CD4-positive, alpha-beta T cell treated with Interleukin-6 at 100 ng/mL for 8 hours (primary cell): ENCODE data around the gene EXOC7.
"Not testable (repeated sequence)": the region's sequence is repeated elsewhere in the genome, so short reads cannot be mapped to it uniquely, and the experiment has no call there.

ENCODE experiments used
- DNase-seq: peaks from one replicate; pipeline ENCODE4 v3.0.0-alpha.2; 2020; ENCODE audit warnings: mixed read lengths, low spot score

EXOC7 gene

DNA sequence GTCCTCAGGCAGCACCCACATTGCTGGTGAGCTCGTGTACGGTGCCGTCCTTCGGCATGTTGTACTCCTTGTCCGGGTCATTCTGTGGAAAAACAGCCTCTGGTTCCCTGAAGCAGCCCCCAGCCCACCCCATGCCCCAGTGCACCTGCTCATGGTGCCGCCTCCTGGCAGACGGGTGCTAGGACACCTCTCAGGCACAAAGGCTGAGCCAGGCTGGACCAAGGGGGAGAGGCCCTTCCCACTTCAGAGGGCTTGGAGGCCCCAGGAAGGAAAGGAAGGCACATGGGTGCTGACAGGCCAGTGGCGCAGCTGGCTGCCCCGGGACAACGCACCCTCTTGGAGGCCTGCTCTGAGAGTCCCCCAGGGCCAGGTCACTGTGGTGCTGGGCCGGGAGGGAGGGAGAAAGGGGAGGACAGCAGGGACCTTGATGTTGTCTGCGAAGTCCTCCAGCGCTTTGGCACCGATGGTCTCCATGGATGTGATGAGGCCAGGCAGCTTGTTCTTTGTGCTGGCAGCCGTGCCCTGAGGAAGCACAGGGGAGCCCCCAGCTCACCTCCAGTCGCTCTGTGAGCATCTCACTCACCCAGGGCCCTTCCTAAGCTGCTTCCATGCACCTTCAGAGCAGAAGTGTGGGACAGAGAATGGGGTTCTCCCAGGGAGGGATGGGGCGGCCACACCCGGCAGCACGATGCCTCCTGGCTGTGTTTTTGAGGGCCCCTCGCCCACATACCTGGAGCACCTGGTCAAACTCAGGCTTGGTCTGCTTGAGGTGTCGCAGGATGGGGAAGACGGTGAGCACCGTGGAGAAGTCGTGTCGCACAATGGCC lies 15.3 kb downstream of the EXOC7 start:
- DNase-seq = no peak

DNA sequence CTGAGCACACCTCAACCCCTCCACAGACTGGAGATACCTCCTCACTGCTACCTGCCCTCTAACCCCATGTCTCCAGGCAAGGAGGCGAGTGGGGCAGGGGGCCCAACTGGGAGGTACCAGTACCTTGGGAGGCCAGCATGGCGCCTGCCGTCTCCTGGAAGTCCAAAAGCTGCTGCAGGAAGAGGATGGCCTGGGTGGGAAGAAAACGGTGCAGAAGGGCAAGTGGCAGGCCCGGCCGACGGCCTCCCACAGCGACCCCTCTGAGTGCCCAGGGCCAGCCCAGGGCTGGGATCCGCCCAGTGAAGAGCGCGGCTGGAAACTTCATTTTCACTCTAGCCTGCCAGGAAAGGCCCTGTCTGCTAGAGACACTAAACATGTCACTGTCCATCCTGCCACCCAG lies 16.1 kb downstream of the EXOC7 start:
- DNase-seq = no peak

DNA sequence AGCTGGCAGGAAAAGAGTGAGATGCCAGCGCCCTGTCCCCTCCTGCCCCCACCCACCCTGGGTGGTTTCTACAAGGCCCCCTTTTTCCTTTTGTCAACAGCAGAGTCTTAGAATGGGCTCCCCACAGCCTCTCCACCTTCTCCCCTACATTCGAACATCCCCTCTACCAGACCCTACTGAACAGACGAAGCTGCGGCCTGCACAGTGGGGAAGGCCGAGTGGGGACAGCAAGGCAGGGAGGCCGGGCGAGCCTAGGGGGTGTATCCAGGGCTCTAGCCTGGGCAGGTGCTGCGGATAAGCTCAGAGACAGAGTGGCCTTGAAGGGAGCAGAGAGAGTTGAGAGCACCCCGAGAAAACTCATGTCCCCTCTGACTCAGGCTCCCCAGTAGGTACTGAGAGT lies 17.2 kb downstream of the EXOC7 start:
- no peak for DNase-seq

DNA sequence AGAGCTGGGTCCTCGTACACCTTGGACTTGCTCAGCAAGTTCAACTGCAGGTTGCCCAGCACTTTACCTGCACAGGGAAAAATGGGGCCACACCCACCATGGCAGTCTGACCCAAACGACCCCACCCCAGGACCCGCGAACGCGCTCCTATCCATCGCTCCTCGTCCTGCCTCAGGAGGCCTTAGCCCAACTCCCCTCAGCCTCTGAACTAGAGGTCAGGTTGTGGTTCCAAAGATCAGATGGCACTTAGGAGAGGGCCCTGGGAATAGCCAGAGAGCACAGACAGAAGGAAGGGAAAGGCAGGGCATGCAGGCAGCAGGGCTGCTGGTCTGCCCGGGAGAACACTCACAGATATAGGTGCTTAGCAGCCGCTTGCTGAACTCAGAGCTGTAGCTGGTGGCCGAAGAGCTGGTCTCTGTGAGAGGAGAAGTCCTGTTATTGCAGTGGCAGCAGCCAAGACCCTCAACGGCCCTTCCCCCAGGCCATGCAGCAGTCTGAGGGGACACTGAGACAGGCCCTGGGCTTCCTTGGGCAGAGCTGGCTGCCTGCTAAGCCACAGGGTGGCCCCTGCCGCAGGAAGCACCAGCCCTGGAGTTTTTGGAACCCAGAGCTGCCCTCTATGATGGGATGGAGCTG lies 17.7 kb downstream of the EXOC7 start:
- no peak for DNase-seq

DNA sequence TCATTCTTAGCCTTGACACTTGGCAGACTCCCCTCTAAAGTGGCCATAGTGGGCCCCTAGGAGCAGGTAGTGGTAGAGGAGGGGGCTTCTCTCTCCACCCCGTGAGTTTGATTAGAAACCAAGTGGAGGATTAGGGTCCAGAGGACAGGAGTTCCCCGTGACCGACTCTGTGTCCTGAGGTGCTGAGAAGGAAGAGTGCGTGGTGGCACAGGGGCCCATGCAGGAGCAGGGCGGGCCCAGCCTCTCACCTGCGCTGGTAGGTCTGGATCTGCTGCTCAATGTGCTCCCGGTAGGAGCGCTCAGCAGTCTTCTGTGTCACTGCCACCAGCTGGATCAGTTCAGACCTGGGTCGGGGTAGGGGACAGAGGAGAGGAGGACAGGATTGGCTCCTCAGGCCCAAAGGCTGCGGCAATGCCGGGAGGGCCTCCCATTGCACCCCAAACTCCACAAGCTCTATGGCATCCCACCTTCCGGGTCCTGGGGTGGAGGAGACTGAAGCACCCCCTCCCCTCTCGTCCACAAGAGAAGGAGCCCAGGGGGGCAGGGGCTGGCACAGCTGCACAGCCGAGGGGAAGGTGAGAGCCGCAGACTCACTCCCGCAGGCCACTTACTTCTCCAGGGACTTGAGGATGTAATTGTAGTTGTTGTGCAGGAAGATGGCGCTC lies 18.4 kb downstream of the EXOC7 start:
- no peak for DNase-seq

DNA sequence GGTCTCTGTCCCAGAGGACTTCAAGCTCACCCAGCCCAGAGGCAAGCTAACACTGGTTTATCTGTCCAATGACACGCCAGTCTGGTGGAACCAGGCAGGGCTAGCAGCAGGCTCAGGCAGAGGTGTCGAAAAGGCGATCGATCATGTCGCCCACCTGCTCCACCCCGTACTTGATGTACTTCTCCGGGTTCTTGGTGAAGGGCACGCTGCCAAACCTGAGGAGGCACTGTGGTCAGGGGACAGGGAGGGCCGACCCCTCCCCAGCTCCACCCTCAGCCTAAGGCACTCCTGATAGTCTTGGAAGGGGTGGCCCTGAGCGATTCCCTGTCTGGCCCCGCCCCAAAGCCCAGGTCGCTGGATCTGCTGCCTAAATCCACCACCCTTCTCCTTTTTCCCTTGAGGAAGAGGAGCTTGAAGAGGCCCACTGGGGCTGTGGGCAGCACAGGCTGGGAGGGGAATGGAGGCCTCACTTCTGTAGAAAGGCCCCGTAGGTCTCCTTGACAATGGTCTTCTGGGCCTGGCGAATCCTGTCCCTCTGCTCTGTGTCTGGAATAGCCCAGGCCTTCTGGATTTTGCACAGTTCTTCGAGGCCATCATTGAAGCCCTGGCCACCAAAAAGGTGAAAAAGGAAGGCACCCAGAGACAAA lies 19.9 kb downstream of the EXOC7 start:
- no peak for DNase-seq

DNA sequence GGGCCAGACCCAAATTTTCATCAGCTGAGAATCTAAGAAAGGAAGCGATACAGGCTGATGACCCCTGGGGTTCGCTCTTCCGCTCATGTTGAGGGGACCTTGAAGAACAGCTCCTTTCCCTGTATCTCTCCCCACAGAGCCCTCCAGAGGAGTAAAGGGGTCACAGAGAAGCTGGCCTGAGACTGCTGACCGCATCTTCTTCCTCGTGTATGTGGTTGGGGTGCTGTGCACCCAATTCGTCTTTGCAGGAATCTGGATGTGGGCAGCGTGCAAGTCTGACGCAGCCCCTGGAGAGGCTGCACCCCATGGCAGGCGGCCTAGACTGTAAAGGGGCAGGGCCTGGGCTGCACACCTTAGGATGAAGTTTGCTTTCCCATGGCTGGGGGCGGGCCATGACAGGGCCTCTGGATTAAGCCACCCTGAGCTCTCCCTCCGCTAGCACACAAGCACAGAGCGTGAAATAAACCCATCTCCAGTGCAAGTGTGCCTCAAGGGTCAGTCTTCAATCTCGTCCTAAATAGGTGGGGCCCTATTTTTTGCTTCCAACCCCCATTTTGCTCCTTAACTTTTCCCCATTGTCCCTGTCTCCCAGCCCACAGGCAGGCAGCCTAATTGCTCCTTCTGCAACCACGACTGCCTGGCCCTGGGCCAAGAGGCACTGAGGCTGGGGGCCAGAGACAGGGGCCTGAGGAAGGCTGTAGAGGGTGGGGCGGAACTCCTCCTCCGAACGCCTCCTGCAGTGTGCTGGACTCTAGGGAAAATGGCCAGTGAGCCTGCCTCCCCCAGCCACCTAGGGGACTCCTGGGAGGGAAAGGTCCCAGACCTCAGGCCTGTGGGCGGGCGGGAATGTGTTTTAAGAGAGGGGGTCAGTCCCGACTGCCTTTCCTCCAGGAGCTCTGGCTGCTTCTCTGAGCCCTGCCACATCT lies 21.0 kb downstream of the EXOC7 start:
- DNase-seq = no peak

DNA sequence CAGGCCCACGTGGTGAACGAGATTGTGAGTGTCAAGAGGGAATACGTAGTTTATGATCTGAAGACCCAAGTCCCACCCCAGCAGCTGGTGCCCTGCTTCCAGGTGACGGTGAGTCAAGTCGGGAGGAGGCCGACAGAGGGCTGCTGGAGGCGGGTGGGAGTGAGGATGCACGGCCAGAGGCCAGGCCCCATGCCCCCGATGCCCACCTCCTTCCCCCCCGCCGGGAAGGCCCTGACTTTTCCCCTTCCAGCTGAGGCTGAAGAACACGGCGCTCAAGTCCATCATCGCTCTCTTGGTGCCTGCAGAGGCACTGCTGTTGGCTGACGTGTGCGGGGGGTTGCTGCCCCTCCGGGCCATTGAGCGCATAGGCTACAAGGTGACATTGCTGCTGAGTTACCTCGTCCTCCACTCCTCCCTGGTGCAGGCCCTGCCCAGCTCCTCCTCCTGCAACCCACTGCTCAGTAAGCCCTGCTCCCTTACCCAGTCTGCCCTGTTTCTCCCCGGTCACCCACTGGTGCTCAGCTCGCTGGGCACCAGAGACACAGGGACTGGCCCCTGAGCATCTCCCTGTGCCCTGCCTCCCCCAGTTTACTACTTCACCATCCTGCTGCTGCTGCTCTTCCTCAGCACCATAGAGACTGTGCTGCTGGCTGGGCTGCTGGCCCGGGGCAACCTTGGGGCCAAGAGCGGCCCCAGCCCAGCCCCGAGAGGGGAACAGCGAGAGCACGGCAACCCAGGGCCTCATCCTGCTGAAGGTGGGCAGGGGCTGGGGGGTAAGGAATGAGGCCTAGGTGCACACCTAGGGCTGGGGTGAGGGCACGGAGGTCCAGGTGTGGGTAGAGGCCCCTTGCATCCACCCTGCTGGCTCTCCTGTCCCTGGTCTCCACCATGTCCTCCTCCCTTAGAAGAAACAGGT lies 22.0 kb downstream of the EXOC7 start:
- DNase-seq = no peak

DNA sequence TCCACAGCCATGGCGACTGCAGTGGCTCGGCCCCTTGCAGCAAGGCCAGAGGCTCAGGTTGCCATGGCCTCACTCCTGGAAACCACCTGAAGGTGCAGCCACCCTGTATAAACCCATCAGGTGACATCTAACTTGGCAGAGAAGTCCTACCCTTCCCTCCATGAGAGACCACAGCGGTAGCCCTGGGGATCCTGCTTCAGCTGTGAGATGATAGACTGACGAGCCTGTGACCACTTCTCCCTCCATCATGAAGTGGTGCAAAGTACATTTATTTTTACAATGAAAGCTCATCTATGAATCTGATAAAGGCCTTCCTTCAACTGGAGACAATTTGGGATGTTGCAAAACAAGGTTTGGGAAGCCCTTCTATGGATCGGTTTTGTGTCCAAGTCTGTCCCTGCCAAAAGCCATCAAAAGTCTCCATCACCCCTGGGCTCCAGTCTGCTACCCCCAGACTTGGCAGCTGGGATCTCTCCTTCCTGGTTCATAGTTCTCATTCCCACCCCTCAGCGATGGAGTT lies 22.8 kb downstream of the EXOC7 start:
- no peak for DNase-seq

DNA sequence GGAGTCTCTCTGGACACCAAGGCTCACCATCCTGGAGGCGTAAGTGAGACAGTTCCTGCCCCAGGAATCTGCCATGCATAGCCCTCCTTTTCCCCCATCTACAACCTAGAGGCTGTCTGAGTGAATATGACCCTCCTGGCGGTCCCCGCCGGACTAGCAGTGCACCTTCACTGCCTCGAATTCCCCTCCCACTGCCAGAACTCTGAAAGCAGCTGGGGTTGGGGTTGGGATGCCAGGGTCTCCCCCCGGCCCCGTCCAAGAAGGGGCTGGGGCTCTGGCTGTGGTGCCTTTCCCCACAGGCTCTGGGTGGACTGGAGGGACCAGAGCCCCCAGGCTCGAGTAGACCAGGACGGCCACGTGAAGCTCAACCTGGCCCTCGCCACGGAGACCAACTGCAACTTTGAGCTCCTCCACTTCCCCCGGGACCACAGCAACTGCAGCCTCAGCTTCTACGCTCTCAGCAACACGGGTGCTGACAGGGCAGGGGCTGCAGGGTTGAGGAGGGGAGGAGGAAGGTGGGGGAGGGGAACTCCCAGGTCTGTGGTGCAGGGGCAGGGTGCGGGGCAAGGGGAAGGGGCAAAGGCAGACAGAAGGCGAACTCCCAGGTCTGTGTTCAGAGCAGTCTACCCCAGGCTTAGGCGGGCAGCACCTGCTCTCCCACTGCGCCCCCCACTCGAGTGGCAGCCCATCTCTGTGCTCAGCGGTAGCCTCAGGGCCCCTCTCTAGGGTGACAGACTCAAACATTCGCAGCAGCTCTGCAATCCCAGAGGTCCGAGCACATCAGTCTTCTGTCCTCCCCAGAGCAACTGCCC lies 23.4 kb downstream of the EXOC7 start:
- DNase-seq = no peak

DNA sequence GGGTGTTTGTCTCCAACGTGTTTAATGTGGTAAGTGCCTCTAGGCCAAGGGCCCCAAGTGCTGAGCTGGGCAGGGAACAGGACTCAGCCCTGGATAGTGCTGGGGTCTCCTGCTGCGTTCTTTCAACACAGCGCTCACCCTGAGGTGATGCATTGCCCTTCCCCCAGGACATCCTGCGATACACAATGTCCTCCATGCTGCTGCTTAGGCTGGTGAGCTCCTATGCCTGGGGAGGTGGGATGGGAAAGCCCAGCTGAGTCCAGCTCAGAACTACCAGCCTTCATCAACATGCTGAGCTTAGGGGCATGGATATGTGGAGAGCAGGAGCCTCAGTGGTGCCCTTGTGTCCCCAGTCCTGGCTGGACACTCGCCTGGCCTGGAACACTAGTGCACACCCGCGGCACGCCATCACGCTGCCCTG lies 24.0 kb downstream of the EXOC7 start:
- DNase-seq = no peak

DNA sequence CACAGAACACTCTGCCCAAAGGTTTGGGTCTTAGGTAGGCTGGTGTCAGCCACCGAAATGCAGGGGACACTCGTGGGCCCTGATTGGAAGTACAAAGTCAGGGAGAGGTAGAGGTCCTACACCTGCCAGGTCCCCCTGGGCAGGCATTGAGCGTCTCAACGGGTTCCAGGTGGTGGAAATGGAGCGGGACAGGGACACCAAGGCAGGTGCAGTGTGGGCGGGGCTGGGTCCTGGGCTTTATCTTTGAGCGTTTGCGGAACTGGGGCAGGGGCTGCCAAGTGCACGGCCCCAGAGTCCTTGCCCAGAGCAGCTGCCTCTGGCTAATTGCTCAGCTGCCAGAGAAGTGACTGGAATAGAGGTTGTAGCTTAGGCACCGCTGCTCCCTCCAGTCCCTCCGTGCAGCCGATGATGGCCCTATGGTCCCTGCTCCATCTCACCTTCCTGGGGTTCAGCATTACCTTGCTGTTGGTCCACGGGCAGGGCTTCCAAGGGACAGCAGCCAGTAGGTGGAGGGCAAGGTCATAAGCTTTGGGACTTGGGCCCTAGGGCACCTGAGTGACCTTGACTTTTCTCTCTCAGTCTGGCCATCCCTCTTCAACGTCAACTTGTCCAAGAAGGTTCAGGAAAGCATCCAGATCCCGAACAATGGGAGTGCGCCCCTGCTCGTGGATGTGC lies 24.6 kb downstream of the EXOC7 start, which contains the start of gene ZACN:
Gene ZACN, plus strand, starts transcription at position 323 of the 675 bp plus-strand sequence. Its CDS starts 83 bp downstream, at position 406.
- no peak for DNase-seq

DNA sequence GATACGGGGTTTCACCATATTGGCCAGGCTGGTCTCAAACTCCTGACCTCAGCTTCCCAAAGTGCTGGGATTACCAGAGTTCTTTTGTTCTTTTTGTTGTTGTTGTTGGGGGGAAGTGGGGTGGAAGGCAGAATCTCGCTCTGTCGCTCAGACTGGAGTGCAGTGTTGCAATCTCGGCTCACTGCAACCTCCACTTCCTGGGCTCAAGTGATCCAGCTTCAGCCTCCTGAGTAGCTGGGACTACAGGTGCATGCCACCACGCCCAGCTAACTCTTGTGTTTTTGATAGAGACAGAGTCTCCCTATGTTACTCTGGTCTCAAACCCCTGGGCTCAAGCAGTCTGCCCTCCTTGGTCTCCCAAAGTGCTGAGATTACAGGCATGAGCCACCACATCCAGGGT lies 25.2 kb downstream of the EXOC7 start:
- not testable (repeated sequence) for DNase-seq

DNA sequence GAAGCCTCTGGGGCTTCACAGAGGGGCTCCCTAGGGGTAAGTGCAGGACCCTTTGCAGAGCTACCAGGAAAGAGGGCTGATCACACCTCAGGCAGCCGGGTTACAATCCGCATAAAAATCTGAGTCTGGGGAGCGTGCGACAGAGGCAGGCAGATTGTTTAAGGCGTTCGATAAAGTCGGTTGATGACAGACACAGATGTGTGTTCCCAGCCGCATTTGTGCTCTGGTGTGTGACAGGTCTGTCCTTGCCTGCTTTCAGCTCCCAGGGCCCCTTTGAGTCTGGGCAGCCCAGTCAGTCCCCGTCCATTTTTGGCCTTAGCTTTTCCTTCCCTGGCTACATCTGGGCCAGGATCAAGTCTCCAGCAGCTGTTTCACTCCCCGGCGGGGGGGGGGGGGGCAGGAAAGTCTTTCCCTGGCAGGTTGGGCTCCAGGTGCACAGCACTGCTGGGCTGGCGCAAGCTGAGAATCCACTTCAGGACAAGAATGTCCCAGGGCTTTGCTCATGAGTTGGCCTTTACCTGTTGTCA lies 25.9 kb downstream of the EXOC7 start:
- no peak for DNase-seq

DNA sequence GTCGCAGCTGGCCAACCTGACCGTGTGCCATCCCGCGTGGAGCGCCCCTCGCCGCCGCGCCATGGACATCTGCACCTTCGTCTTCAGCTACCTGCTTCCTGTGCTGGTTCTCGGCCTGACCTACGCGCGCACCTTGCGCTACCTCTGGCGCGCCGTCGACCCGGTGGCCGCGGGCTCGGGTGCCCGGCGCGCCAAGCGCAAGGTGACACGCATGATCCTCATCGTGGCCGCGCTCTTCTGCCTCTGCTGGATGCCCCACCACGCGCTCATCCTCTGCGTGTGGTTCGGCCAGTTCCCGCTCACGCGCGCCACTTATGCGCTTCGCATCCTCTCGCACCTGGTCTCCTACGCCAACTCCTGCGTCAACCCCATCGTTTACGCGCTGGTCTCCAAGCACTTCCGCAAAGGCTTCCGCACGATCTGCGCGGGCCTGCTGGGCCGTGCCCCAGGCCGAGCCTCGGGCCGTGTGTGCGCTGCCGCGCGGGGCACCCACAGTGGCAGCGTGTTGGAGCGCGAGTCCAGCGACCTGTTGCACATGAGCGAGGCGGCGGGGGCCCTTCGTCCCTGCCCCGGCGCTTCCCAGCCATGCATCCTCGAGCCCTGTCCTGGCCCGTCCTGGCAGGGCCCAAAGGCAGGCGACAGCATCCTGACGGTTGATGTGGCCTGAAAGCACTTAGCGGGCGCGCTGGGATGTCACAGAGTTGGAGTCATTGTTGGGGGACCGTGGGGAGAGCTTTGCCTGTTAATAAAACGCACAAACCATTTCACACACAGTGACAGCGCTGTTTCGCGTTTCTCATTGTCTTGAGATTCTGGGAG lies 26.6 kb downstream of the EXOC7 start:
- no peak for DNase-seq

DNA sequence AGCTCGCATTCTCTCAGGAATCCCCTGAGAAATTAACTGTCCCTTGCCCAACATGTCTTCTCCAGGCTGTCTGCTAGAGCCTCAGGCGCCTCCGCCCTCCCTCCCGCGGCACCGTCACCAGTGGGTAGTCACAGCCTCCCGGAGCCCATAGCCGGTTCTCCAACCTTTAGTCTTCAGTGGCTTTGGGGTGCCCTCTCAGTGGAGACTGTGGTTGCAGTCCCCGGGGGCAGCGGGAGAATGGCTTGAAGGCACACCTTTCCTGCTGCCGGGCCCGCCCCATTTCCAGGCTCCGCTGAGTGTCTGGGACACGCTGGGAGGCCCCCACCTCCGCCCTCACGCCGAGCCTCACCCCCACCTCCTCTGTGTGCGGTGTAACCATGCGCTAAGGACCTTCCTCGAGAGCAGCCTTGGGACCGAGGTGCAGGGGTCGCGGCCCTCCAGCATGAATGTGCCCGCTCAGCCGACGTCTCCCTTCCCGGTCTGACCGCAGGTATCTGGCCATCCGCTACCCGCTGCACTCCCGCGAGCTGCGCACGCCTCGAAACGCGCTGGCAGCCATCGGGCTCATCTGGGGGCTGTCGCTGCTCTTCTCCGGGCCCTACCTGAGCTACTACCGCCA lies 27.3 kb downstream of the EXOC7 start:
- DNase-seq = no peak
